8988T (cell line): ENCODE measurements around the gene ST6GALNAC4.

Source experiments
- DNase-seq: peaks from one replicate; pipeline ENCODE4 v3.0.0; 2011

Gene ST6GALNAC4

DNA sequence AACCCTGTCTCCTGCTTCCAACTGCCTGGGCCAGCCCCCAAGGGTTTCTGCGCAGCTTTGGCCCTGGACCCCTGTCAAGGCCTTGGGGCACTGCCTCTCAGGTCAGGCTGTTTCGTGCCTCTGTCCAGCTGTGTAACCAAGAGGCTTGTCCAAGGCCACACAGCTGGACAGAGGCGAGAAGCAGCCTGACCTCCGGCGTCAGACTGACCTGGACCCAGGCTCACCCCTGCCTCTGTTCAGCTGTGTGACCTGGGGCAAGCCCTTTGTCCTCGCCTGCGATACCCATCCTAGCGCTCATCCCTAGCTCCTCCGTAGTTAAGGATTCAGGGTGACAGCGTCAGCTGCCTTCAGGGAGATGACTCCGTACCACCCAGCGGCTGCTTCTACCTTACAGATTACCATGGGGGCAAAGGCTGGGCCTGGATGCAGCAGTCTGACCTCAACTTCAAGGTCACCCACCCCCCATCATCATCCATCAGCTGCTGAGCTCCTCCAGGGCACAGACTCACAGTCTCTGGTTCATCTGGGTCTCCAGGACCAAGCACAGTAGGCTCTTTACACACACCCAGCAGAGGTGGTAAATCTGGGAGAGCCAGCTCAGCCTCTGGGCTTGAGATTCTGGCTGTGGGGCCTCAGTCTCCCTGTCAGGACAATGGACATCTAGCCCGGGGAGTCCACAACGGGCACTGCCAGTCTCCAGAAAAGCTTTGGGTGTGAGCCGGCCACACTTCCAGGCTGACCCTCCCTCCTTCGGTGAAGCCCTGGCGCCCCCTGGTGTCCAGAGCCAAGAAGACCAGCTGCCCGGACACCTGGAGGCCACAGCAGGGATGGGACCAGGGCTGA is 47.3 kb downstream of the ST6GALNAC4 start:
- peak; percentile 99 for DNase-seq

DNA sequence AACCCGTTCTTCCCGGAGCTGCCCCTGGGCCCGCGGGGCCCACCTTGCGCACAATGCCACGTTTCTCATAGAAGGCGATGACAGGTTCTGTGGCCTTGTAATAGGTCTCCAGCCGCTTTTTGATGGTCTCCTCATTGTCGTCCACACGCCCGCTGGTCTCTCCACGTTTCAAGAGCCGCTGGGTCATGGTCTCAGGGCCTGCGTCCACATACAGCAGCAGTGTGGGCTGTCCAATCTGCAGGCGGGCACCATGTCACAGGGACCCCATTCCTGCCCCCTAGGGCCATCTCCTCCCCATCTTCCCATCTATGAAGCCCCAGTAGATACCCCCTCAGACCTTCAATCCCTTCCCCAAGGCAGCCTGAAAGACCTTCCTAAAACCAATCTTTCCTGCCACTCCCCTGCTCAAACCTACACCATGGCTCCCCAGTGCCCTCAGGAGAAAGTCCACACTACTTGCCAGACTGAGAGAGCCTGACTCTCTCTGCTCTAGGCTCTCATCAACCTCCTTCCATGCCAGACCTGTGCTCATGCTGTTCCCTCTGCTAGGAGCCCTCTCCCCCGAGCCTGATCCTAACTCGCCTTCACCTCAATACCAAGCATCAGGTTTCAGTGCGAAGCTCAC is 48.5 kb downstream of the ST6GALNAC4 start:
- no peak for DNase-seq

DNA sequence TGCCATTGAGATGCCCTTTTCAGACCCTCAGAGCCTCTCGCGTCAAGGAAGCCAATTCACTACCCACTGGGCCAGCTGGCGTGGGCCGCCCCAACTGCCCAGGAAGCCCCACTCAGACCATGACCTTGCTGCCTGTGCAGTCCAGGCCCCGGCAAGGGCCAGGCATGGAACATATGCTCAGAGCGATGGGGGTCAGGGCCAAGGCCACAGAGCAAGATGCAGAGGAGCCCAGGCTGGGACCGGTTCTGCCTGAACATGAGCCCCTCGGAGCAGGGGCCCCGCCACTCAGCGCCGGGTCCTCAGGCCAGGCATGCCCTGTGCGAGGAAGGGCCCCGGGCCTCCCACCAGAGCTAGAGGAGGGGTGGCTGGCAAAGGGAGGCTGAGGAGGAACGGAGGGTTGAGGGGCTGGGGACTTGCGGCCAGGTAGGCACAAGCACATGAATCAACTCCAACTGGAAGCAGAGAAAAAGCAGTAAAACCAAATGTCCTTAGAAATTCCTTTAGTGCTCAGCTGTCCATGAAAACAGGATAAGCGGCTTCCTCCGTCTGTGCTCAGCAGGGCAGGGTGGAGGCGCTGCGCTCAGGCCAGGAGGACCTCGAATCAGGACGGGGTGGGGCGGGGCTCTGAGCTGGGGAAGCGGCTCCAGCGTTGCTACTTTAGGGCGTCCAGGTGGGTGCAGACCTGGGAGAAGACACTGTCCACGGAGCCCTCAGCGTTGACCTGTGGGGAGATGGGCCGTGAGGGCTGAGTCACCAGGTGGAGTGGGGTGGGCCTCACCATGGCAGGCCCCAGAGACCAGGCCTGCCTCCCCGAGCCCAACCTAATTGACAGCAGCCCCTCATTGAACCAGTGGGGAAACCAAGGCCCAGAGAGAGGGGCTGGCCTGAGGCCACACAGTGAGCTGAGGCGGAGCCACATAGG is 49.2 kb downstream of the ST6GALNAC4 start:
- DNase-seq = no peak

DNA sequence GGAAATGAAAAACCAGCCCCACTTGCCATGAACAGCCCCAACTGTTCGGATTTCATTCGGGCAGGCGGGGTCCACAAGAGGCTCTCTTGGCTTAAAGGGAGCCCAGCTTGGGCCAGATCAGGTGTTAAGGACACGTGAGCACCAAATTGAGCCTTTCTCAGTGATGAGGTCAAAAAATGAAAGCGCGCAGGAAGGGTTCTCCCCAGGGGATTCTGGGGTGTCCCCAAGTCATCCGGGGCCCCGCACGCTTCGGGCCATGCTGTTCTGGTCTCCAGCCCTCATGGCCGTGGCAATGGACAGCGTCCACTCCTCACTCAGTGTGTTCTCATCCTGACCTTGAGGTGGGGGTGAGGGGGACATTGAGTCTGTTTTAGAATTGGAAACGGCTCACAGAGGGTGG is 50.3 kb downstream of the ST6GALNAC4 start:
- DNase-seq = no peak

DNA sequence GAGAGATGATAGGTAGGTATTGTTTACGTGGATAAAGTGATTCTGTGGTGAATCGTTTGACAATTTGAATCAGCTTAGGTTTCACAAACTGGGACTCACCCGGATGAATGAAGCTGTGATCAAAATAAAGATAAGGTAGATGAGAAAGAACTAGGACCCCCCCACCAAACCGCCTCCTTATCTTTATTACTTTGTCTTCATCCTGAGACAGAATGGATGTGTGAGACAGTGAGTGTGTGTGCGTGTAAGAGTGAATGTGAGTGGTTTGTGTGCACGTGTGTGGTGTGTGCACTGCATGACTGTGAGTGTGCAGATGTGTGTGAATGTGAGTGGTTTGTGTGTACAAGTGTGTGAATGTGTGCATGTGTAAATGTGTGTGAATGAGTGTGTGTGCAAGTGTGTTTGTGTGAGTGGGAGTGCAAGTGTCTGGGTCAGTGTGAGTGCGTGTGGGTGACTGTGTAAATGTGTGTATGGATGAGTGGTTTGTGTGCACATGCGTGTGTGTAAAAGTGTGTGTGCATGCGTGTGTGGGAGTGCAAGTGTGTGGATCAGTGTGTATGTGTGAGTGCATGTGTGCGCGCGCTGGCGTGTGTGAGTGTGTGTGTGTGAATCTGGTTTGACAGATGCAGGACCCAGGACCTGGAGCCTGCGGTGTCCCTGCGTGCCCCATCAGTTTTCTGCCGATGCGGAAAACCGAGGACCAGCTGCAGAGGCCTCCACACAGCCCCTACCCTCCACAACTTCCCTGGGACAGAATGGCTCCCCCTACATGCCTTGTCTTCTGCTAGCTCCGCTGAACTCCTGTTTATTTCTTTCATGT is 51.0 kb downstream of the ST6GALNAC4 start:
- no peak for DNase-seq

DNA sequence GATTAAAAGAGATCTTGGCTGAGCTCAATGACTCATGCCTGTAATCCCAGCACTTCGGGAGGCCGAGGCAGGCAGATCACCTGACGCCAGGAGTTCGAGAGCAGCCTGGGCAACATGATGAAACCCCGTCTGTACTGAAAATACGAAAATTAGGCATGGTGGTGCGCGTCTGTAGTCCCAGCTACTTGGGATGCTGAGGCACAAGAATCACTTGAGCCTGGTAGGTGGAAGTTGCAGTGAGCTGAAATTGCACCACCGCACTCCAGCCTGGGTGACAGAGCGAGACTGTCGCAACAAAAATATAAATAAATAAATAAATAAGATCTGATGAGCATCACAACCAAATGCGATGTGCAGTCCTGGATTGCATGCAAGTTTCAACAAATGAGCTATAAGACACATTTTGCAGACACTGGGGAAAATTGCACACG is 53.6 kb downstream of the ST6GALNAC4 start:
- no peak for DNase-seq

DNA sequence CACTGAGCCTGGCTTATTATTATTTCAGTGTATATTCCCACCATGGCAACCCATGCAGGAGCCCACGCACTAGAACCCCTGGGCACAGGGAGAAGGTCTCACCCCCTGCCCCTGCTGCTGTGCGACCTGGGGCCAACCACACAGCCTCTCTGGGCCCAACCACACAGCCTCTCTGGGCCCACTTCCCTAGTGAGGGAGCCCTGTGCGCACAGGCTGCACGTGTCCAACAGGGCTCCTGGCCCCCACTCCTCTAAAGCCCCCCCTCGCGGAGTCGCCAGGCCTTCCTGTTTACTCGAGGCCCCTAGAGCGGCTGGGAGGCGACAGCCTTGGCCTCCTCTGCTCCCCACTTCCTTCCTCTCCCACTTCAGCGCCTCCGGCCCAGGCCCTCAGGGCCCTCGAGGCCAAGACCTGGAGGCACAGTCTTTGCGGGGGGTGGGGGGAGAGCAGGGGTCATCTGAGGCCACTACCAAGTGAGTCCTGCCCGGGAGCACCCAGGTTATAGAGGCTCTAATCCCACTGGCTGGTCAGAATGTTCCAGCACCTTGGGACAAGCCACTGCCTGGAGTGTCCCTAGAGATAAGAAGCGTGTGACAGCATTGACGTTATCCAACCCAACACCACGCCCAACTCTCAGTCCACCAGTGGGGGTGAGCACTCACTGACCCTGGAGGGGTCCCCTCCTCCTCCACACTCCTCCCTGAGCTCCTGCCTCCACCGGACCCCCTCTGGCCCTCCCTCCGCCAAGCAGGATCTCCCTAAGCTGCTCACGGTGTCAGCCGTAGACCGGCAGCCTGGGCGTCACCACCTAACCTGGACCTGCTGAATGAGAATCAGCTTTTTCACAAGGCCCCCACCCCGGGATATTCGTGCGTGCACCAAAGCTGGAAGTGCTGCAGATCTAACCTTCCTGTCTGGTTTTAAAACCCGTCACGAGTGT is 54.5 kb downstream of the ST6GALNAC4 start:
- no peak for DNase-seq

DNA sequence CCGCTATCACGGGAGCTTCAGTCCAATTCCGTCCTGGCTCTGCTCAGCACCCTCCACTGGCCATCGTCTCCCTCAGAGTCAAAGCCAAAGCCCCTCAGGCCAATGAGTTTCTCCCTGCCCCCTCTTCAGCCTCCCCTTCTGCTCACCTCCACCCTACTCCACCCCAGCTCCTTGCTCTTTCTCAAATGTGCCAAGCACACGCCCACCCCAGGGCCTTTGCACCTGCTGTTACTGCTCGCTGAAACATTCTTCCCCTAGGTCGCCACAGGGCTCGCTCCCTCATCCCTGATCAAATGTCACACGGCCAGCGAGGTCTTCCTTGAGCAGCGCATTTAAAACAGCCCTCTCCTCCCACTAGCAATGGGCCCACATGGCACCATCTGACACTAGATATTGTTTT is 56.1 kb downstream of the ST6GALNAC4 start:
- no peak for DNase-seq

DNA sequence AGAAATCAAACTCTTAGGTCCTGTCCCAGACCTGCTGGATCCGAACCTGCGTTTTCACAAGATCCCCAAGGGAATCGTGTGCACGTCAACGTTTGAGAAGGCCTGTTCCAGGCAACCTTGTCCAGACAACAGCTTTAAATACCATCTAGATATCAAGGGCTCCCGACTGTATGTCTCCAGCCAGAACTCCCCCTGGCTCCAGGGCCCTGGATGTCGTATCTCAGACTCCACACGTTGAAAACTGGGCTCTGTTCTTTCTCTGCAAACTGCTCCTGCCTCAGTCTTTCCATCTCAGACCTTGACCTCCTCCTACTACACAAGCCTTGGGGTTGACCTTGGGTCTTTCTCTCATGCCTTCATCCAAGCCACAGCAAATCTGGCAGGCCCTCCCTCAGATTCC is 56.6 kb downstream of the ST6GALNAC4 start:
- DNase-seq = no peak

DNA sequence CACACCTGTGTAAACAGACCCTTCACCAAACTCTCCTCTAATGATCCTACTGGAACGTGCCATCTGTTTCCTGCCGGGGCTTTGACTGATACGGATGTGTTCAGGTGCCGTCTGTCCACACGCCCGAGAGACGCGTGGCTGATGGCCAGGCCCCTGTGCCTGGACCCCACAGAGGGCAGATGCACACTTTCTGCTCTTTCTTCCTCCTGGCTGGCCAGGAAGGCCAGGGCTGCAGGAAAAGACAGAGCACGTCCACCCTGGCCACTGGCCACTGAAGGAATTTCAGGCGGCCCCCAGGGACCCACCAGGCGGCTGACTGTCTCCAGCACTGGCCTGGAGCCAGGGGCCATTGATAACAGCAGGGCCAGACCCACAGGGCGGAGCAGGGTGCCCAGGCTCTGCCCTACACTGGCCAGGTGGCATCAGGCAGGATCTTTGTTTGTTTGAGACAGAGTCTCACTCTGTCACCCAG is 58.8 kb downstream of the ST6GALNAC4 start:
- no peak for DNase-seq
